ENCODE data around the gene TFPI. TPM values are rescaled to one million over a fixed set of nuclear protein-coding genes. Genes with fewer than 3 reads are reported as not detected.
A peak's percentile ranks its signal among the peaks of the same experiment; 100 is the strongest.
"Not testable (repeated sequence)": the region's sequence is repeated elsewhere in the genome, so short reads cannot be mapped to it uniquely, and the experiment has no call there.

TFPI gene
- total RNA-seq, 1 experiment from 2014 or later, result 608 TPM

- DNase-seq (ENCODE audit: low read depth), result no peak
Measured at GRCh38 chr2:187529248-187529976, 24.8 kb downstream of the TFPI start.

GRCh38 chr2:187528042-187528441, 26.2 kb downstream of the TFPI start:
- no peak for DNase-seq (ENCODE audit: low read depth)

GRCh38 chr2:187527262-187527661, 27.0 kb downstream of the TFPI start:
- DNase-seq (ENCODE audit: low read depth), result peak; percentile 77

- DNase-seq (ENCODE audit: low read depth), result no peak
Measured at GRCh38 chr2:187526792-187527191, 27.4 kb downstream of the TFPI start.

- no peak for DNase-seq (ENCODE audit: low read depth)
Measured at GRCh38 chr2:187525163-187525900, 28.9 kb downstream of the TFPI start.

GRCh38 chr2:187523325-187523724, 30.9 kb downstream of the TFPI start:
- no peak for DNase-seq (ENCODE audit: low read depth)

- no peak for DNase-seq (ENCODE audit: low read depth)
Measured at GRCh38 chr2:187520121-187520624, 34.1 kb downstream of the TFPI start.

- no peak for DNase-seq (ENCODE audit: low read depth)
Measured at GRCh38 chr2:187519419-187520120, 34.7 kb downstream of the TFPI start.

- not testable (repeated sequence) for DNase-seq (ENCODE audit: low read depth)
Measured at GRCh38 chr2:187517750-187518361, 36.4 kb downstream of the TFPI start.

GRCh38 chr2:187516630-187517510, 37.4 kb downstream of the TFPI start:
- not testable (repeated sequence) for DNase-seq (ENCODE audit: low read depth)

- DNase-seq (ENCODE audit: low read depth), result no peak
Measured at GRCh38 chr2:187514930-187515329, 39.3 kb downstream of the TFPI start.

GRCh38 chr2:187514235-187514829, 39.9 kb downstream of the TFPI start:
- peak; percentile 75 for DNase-seq (ENCODE audit: low read depth)

- DNase-seq (ENCODE audit: low read depth), result peak; percentile 51
Measured at GRCh38 chr2:187513460-187514234, 40.6 kb downstream of the TFPI start.

- no peak for DNase-seq (ENCODE audit: low read depth)
Measured at GRCh38 chr2:187511356-187512315, 42.6 kb downstream of the TFPI start.

GRCh38 chr2:187510419-187511355, 43.5 kb downstream of the TFPI start:
- not testable (repeated sequence) for DNase-seq (ENCODE audit: low read depth)

GRCh38 chr2:187509667-187510417, 44.4 kb downstream of the TFPI start:
- DNase-seq (ENCODE audit: low read depth), result no peak

Data from LHCN-M2 (cell line).